Inflammatory macrophage treated with lipopolysaccharide for 4 hours (primary cell): ENCODE data around the gene COQ8B.
"Not testable (repeated sequence)": the region's sequence is repeated elsewhere in the genome, so short reads cannot be mapped to it uniquely, and the experiment has no call there.

Experiments
- DNase-seq: peaks from one replicate; pipeline ENCODE4 v3.0.0-alpha.2; 2020

The COQ8B gene

DNA sequence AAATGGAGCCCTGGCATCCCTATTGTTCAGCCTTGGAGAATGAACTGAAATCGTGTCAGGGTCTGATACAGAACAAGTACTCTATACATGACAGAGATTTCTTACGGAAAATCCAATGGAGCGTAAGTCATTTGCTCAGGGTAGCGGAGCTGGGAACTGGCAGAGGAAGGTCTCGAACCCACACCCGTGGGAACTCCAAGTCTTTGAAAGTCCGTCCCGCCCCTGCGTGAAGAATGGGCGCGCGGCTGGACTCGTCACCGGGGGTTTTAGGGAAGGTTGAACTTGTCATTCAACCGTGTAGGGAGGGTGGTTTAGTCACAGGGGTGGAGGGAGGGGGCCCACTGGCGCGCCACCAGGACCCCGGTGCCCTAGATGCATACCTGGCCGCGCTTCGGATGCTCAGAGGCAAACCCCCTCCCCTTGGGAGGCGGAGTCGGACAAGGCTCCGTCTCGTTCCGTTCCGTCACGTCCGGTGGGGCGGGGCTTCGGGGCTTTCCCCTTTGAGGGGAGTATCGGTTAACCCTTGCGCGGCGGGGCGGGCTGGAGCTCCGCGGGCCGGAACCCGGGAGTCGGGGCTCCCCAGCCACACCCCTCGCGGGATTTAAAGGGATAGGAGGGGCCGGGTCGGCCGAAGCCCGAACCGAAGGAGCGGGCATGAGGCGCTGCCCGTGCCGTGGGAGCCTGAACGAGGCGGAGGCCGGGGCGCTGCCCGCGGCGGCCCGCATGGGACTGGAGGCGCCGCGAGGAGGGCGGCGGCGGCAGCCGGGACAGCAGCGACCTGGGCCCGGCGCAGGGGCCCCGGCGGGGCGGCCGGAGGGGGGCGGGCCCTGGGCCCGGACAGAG lies at the start of gene COQ8B, which contains the start of gene ITPKC:
TSS of gene COQ8B (minus strand) at position 405 of the 843 bp plus-strand sequence. CDS start 2,254 bp downstream, outside the sequence.
TSS of gene ITPKC (plus strand) at position 631 of the 843 bp plus-strand sequence. CDS start at position 655, 24 bp downstream.
- peak; percentile 97 for DNase-seq

DNA sequence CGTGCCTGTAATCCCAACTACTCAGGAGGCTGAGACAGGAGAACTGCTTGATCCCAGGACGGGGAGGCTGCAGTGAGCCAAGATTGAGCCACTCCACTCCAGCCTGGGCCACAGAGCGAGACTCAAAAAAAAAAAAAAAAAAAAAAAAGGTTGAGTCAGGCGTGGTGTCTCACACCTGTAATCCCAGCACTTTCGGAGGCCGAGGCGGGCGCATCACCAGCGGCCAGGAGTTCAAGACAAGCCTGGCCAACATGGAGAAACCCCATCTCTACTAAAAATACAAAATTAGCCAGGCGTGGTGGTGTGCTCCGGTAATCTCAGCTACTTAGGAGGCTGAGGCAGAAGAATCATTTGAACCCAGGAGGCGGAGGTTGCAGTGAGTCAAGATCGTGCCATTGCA lies 49.7 kb upstream of the COQ8B start:
- DNase-seq = not testable (repeated sequence)

DNA sequence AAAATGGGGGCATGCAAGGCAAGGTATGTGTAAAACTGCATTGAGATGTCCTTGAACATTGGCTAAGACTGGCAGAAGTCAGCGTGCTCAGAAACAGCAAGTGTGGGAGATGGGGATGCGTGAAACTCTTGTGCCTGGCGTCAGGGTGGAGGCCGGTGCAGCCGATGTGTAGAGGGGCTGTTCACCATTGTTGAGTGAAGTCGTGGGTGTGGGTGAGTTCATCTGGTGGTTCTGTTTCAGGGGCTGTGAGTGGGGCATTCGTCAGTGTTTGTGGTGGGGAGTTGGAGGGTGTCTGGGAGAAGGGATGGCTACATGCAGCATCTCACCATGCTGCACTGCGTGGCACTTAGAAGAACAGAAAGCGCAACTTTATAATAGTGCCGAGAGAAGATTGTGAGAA lies 47.3 kb upstream of the COQ8B start:
- DNase-seq = no peak

DNA sequence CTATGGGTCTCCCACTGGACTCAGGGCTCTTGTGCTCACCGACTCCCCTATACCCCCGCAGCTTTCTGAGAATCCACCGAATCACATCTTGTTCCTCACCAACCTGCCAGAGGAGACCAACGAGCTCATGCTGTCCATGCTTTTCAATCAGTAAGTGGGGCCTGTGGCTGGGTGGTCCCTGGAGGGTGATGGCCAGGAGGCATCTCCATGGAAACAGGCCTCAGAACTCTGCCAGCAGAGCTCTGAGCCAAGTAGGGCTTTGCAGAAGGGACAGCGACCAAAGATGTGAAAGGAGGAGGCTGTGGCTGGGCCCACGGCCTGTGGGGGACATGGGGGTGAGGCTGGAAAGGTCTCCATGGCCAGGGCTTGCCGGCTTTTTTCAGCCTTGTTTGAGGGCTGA lies 46.8 kb upstream of the COQ8B start:
- no peak for DNase-seq

DNA sequence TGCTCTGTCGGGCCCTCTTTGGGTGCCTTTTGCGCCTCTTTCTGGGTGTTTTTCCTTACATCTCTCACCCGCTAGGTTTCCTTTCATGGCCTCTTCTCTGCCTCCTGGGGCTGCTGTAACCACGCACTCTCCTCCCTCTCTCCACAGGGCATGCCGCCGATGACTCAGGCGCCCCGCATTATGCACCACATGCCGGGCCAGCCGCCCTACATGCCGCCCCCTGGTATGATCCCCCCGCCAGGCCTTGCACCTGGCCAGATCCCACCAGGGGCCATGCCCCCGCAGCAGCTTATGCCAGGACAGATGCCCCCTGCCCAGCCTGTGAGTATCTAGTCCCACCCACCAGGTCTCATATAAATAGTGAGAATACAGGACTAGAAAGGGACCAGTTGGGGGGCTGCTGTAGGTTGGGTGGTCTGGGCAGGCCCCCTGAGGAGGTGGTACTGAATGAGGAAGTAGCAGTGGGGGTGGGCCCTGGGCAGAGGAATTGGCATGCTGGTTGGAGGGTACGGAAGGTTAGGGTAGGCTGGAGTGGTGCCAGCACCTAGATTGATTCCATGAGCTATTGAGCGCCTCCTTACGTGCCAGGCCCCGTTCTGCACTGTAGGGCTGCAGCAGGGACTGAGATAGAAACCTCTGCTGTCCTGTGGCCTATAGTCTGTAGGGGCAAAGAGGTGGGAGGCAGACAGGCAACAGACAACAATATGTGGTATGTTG lies 46.2 kb upstream of the COQ8B start:
- no peak for DNase-seq

DNA sequence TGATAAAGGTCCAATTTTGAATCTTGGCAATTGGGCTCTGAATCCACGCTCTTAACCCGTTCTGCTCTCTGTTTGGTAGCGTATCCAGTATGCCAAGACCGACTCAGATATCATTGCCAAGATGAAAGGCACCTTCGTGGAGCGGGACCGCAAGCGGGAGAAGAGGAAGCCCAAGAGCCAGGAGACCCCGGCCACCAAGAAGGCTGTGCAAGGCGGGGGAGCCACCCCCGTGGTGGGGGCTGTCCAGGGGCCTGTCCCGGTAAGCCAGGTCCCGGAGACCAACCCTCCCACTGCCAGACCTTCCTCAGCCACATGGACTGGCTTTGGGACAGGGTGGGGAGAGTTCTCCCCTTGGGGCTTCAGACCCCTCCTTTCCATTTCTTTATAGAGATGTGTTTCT lies 42.7 kb upstream of the COQ8B start:
- DNase-seq = no peak

DNA sequence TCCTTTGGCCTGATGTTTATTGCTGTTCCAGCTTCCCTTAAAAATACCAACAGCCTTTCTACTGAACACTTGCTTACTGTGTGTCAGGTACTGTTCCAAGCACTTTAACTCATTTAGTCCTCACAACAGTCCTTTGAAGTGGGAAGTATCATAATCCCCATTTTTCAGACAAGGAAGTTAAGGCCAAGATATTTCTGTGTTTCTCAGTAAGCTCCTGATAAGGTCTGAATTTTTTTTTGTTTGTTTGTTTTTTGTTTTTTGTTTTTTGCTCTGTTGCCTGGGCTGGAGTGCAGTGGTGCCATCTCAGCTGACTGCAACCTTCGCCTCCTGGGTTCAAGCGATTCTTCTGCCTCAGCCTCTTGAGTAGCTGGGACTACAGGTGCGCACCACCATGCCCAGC lies 41.8 kb upstream of the COQ8B start:
- no peak for DNase-seq

DNA sequence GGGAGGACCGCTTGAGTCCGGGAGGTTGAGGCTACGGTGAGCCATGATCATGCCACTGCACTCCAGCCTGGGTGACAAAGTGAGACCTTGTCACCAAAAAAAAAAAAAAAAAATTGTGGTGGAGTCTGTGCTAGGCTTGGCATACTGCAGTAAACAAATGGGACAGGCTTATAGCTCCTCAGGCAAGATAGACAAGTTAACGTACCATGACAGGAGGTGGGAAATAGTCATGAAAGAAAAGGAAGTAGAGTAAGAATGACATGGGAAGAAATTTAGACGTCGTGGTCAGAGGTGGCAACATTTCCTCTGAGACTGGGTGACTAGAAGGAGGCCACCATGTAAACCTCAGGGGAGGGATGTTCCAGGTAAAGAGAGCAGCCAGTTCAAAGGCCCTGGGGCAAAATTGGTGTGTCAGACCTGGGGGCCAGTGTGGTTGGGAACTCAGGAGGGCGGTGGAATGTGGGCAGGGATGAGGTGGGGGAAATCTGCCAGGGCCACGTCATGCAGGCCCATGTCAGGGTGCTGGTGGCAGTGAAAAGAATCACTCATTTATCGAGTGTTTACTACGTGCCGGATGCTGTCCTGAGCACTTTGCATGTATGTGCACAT lies 39.9 kb upstream of the COQ8B start:
- DNase-seq = no peak

DNA sequence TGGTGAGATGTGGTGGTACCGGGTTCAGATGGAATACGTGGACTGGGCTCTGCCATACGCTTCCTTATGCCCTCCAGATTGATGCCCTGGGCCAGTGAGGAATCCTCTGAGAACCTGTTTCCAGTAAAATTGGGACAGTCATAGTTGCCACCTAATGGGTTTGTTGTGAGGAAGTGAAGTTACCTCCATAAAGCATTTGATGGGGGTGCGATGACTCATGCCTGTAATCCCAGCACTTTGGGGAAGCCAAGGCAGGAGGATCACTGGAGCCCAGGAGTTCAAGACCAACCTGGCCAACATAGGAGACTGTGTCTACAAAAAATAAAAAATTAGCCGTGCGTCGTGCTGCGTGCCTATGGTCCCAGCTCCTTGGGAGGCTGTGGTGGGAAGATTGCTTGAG lies 39.1 kb upstream of the COQ8B start:
- no peak for DNase-seq

DNA sequence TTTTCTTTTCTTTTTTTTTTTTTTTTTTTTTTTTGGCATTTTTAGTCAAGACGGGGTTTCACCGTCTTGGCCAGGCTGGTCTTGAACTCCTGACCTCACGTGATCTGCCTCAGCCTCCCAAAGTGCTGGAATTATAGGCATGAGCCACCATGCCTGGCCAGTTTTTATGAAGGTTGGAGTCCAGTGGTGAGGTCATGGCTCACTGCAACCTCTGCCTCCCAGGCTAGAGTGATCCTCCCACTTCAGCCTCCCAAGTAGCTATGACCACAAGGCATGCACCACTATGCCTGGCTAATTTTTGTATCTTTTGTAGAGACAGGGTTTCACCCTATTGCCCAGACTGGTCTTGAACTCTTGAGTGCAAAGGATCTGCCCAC lies 38.5 kb upstream of the COQ8B start:
- peak; percentile 19 for DNase-seq

DNA sequence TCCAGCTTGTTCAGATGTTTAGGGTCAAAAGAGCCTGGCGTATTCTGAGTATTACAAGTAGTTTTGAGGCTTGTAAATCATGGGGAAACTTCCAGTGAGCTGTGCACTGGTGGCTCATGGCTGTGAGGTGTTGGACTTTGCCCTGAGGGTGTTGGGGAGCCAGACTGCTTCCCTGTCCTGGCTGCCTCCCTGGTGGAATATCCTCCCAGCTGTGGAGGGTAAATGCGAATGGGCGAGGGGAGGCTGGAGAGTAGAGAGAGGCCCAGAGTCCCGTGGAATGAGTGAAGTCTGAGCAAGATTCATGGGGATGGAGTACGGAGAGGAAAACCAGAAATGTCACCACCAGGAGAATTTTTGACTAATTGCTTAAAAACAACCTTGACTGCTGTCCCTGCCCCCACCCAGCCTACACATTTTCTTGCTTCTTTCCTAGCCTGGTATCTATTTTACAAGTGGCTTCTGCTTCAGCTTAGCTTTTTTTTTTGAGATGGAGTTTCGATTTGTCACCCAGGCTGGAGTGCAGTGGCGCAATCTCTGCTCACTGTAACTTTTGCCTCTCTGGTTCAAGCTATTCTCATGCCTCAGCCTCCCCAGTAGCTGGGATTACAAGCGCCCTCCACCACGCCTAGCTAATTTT lies 38.0 kb upstream of the COQ8B start:
- DNase-seq = peak; percentile 91

DNA sequence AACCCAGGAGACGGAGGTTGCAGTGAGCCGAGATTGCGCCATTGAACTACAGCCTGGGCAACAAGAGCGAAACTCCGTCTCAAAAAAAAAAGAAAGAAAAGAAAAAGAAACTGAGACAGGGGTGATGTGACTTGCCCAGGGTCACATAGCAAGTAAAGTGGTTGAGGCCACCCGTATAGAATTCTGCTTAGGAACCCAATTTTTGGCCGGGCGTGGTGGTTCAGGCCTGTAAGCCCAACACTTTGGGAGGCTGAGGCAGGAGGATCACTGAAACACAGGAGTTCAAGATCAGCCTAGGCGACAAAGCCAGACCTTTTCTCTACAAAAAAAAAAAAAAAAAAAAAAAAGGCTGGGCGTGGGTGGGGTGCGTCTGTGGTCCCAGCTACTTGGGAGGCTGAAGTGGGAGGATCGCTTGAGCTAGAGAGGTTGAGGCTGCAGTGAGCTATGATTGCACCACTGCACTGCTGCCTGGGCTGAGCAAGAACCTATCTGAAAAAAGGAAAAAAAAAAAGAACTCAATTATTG lies 35.6 kb upstream of the COQ8B start:
- peak; percentile 66 for DNase-seq

DNA sequence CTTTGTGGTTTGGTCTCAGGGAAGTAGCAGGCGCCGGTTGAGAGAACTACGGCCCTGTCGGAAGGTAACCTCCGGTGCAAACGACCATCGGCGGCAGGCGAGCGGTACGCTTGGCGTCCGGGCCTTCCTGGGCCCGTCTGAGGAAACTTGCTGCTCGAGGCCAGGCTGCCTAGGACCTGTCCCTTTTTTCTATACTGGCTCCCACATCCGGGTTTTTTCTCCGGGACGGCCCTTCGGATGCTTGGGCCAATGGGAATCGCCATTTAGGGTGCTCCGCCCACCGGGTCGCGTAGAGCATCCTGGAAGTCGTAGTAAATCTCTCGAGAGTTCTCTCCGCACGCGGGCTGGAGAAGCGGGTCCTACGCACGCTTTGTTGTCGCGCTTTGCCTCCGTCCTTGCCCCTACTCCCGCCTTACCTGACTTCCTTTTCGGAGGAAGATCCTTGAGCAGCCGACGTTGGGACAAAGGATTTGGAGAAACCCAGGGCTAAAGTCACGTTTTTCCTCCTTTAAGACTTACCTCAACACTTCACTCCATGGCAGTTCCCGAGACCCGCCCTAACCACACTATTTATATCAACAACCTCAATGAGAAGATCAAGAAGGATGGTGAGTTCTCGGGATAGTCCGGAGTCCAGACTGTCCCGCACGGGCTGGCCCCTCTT lies 34.3 kb upstream of the COQ8B start, which contains the start of gene SNRPA:
TSS of gene SNRPA (plus strand) at position 330 of the 664 bp plus-strand sequence. CDS start at position 536, 206 bp downstream.
- DNase-seq = peak; percentile 99

DNA sequence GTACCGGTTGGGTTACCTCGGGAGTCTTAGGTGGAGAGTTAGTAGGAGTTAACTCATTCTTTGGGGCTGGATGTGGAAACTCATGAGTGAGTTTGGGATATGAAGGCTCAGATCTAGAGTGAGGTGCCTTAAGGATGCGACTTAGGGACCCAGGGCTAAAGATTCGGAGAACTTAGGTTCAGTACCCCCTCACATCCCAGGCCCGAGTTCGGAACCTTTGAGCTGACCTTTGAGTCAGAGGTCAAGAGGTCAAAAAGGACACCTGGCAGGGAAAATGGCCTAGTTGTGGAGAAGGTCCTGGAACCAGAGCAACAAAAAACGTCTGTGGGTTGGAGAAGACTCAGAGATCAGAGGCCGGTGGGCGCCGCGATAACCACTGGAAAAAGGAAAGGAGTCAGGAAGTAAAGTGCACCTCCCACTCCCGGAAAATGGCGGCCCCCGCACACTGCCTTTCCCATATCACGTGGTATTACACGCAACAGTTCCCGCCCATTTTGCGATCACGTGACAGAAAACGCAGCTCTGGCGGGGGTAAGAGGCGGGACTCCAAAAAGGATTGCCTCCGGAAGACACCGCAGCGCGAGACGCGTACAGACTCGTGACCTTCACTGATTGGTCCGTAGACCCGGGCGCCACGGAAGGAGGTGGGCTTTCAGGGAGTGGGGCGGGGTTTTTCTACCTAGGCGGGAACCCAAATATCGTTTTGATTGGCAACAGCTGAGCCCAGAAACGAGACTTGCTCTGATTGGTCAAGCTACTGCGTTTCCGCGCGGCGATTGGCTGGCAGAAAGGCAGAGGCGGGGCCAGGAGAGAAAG lies 33.6 kb upstream of the COQ8B start, which contains the start of gene ACTMAP:
TSS of gene ACTMAP (minus strand) at position 420 of the 816 bp plus-strand sequence. CDS start 674 bp downstream, outside the sequence.
- DNase-seq = peak; percentile 100

DNA sequence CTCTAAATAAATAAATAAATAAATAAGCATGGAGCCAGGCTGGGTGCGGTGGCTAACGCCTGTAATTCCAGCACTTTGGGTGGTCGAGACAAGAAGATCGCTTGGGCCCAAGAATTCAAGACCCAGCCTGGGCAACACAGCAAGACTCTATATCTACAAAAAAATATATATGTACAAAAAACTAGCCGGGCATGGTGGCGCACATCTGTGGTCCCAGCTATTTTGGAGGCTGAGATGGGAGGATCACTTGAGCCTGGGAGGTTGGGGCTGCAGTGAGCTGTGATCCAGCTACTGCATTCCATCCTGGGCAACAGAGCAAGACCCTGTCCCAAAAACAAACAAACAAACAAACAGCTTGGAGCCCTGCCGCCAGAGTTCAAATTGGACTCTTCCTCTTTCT lies 30.9 kb upstream of the COQ8B start:
- DNase-seq = no peak

DNA sequence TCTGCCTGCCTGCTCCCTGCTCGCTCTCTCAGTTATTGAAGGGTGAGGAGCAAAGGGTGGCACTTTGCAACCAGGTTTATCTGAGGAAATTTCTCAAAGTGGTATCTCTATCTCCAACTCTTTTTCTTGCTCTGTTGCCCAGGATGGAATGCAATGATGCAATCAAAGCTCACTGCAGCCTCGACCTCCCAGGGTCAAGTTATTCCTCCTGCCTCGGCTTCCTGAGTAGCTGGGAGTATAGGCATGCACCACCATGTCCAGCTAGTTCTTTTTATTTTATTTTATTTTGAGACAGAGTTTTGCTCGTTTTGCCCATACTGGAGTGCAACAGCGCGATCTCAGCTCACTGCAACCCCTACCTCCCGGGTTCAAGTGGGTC lies 28.7 kb upstream of the COQ8B start:
- no peak for DNase-seq

DNA sequence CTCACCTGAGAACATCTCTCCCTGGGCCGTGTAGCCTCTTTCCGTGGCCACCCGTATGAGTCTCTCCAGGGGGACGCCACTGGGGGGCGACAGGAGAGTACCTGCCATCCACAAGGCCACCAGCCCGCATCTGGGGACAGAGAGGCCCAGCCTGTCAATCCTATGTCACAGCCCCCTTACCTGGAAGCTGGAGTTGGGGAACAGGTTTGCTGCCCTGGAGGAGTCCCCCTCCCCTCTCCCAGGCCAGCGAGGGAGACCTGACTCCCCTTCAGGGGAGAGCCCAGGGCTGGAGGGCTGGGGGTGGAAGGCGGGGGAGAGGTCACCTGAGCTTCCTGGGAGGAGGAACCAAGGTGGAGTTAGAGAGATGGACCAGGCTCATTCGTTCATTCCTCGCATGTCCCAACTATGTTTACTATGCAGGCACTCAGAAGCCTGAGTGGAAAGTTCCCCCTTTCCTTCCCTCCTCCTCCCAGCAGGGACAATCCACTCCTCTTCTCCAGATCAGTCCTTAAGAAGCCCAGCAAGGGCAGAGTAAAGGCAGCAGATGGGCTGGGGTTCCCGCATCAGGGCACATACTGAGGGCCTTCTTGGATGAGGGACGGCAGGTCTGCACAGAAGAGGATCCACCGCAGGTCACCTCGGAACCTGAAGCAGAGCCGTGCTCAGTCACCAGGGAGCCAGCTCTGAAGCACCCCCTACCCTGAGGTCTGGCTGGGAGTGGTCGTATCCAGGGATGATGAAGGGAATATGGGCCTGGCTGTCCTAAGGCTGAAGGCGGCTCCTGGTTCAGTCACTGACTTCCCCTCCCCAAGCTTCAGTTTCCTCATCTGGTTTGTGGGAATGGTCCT lies 28.1 kb upstream of the COQ8B start:
- DNase-seq = no peak

DNA sequence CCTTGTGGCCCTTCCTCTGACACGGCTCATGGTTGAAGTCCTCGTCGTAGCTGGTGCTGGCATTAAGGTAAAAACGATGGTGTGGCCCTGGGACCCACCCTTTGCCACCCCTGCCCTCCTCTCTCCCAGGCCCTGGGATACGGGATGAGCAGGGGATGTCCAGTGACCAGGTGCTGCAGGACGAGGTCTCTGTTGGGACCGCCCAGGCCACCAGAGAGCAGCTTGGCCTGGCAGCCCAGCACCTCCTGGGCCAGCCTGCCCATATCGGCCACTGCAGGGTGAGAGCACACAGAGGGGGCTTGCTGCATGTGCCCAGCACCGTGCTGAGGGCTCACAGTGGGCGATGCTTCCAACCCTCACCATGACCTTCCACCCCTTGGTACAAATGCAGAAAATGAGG lies 27.2 kb upstream of the COQ8B start:
- no peak for DNase-seq

DNA sequence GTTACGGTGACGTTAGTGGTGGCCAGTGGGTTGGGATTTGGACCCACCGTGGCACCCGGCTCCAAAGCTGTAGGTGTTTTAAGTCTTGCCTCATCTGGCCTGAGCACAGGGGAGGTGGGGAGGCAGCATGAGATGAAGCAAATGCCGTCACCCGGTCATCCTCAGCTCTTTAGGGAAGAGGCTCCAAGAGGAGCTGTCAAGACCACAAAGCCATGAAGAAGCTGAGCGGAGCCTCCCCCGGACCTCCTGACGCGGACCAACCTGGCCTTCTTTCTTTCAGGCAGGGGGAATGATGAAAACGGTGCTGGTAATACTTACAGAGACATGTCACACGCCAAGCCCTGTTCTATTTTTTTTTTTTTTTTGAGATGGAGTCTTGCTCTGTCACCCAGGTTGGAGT lies 26.2 kb upstream of the COQ8B start:
- DNase-seq = no peak

DNA sequence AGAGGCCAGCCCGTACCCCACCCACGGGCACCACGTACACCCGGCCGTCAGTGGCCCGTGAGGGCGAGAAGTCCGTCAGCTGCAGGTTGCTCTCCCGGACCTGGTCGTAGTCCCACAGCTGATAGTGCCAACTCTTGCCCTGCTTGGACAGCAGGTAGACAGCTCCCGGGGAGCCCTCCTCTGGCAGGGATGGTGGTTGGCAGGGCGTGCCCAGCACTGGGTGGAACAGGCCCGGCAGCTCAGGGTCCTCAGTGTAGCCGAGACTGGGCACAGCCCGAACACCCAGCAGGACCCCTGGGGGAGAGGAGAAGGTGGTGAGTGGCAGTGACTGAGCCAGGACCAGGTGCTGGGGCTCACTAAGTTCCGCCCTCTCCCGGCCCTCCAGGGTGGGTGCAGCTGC lies 25.8 kb upstream of the COQ8B start:
- DNase-seq = no peak
